ENCODE results near the gene ZFP36. TPM values are rescaled to one million over a fixed set of nuclear protein-coding genes. Genes with fewer than 3 reads are reported as not detected.

The ZFP36 gene
- total and polyA plus RNA-seq, 12 donors: 22.8 to 194 (median 51.7) TPM

- Histone ChIP-seq H3K36me3 (peaks cover 0 to 52% (median 0%) of the 10 kb centered on the region in 9 donors), H3K9me3 (no peaks in the 10 kb centered on the region), H3K27me3 (no peaks in the 10 kb centered on the region), H3K4me3 (peak overlapping the region in 9 of 10 donors; percentile 67 to 98 (median 86)), H3K4me1 (peaks cover 11 to 54% (median 32%) of the 10 kb centered on the region in 9 donors), H3K27ac (peak overlapping the region in 6 of 10 donors; percentile 94 to 100 (median 96))
- DNase-seq (no peak), ATAC-seq (no peak)
- no peak for TF ChIP-seq CTCF (IDR thresholded peaks at IDR 0.05)
- 58 to 61% methylated on average over 35 of the region's 35 CpGs for WGBS, 2 donors
- intact Hi-C loops (cut with DNase I): loop anchor here in 3 of 10 donors (2.0 to 10.0 kb wide), 3 partner anchors 17 to 291 kb away; partner anchors contain the start of genes EID2B (in 1 of the 3) and PAK4 (in 1 of the 3)
Observed at GRCh38 chr19:39415111-39416046, 8.7 kb downstream of the ZFP36 start.

GRCh38 chr19:39416152-39417120, 9.8 kb downstream of the ZFP36 start:
- no peak for ATAC-seq
- peak overlapping the region in 6 of 10 donors; percentile 14 to 100 (median 96) for H3K27ac ChIP-seq
- H3K4me1 ChIP-seq: peaks cover under 1 to 43% (median 21%) of the 10 kb centered on the region in 9 donors
- H3K4me3 ChIP-seq: peak overlapping the region in 4 of 10 donors; percentile 67 to 97 (median 80)
- no peaks in the 10 kb centered on the region for H3K27me3 ChIP-seq
- no peaks in the 10 kb centered on the region for H3K9me3 ChIP-seq
- 75 to 83% methylated on average over 25 to 27 of the region's 27 CpGs for WGBS, 2 donors
- intact Hi-C loops (cut with DNase I): loop anchor here in 2 of 10 donors (10.0 kb wide), 2 partner anchors 118 to 292 kb away; partner anchors contain the start of genes EID2B (in 1 of the 2) and PAK4 (in 1 of the 2)
- no peak for DNase-seq
- H3K36me3 ChIP-seq: peaks cover 0 to 63% (median 0%) of the 10 kb centered on the region in 9 donors
- TF ChIP-seq CTCF (IDR thresholded peaks at IDR 0.05): no peak

- Histone ChIP-seq H3K9me3 (no peaks in the 10 kb centered on the region), H3K4me1 (peaks cover 0 to 38% (median 18%) of the 10 kb centered on the region in 9 donors), H3K27me3 (no peaks in the 10 kb centered on the region), H3K4me3 (no peak overlapping the region), H3K27ac (no peak overlapping the region), H3K36me3 (peaks cover 0 to 75% (median 0%) of the 10 kb centered on the region in 9 donors)
- TF ChIP-seq CTCF (IDR thresholded peaks at IDR 0.05): no peak
- ATAC-seq: no peak
- no peak for DNase-seq
- intact Hi-C loops (cut with DNase I): loop anchor here in 2 of 10 donors (10.0 kb wide), 2 partner anchors 117 to 293 kb away; partner anchors contain the start of genes EID2B (in 1 of the 2) and PAK4 (in 1 of the 2)
- 90 to 91% methylated on average over 30 of the region's 30 CpGs for WGBS, 2 donors
Observed at GRCh38 chr19:39417463-39418181, 11.0 kb downstream of the ZFP36 start.

Data from heart right ventricle (tissue), 16 donors.